ENCODE measurements around the gene ANKRD24. TPM values are rescaled to one million over a fixed set of nuclear protein-coding genes. Genes with fewer than 3 reads are reported as not detected.
"Not testable (repeated sequence)": the region's sequence is repeated elsewhere in the genome, so short reads cannot be mapped to it uniquely, and the experiment has no call there.

The ANKRD24 gene
- total RNA-seq, 1 experiment from 2014 or later: 0.26 TPM

DNA sequence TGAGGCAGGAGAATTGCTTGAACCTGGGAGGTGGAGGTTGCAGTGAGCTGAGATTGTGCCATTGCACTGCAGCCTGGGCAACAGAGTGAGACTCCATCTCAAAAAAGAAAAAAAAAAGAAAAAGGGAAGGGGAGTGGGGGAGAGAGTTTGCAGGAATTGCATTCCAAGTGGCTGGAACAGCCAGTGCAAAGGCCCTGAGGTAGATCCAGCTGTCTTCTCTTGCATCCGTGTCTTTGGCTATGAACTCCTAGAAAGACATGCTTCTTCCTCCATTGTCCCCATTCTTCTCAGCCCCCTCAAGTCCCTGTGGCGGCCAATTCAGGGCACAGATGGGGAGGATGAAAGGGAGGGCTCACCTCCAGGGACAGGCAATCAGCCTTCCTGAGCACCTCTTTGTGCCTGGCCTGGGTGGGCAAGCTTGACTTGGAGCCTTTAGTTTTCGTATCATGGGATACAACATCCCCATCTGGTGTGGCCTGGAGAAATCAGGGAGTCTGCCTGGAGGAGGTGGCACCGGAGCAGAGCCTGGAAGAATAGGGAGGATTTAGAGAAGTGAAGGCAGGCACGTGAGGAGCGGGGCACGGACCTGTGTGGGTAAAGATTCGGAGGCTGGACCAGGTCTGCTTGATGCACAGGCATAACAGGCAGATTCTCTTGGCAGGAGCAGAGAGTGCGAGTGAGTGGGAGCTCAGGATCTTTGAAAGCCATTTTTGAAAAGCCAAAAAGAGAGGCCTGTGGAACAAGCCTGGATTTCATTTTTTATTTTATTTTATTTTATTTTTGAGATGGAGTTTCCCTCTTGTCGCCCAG, 5.0 kb downstream of the ANKRD24 start:
- Histone ChIP-seq H3K27ac (ENCODE audit: low read length) (no peak overlapping the region), H3K27me3 (ENCODE audit: control insufficient read depth, insufficient read depth, low read length) (no peaks in the 10 kb centered on the region), H3K4me1 (ENCODE audit: control insufficient read depth, insufficient read depth, low read length) (no peaks in the 10 kb centered on the region), H3K9me3 (ENCODE audit: control insufficient read depth, insufficient read depth, low read depth, low read length) (no peaks in the 10 kb centered on the region), H3K36me3 (ENCODE audit: control insufficient read depth, insufficient read depth, low read length) (no peaks in the 10 kb centered on the region; the same call in 1 of the 2 replicates), H3K4me3 (ENCODE audit: low read depth in 2 of 2, low read length in 2 of 2) (no peak overlapping the region)
- BruUV-seq (replicated peaks): no TSS peak
- intact Hi-C loops (cut with micrococcal nuclease; ENCODE audit: unreplicated experiment) (no loop called here), in situ Hi-C loops (cut with HindIII; ENCODE audit: low pct_unique_long_range_greater_than_20kb, low sequenced_read_pairs) (no loop called here)
- no peak for TF ChIP-seq SIN3A (IDR thresholded peaks at IDR 0.05; ENCODE audit: borderline replicate concordance, insufficient read depth, low read depth, low read length)
- no peak for TF ChIP-seq TCF7L2 (IDR thresholded peaks at IDR 0.05; ENCODE audit: low read depth, low read length)
- TF ChIP-seq, protein P1, sequence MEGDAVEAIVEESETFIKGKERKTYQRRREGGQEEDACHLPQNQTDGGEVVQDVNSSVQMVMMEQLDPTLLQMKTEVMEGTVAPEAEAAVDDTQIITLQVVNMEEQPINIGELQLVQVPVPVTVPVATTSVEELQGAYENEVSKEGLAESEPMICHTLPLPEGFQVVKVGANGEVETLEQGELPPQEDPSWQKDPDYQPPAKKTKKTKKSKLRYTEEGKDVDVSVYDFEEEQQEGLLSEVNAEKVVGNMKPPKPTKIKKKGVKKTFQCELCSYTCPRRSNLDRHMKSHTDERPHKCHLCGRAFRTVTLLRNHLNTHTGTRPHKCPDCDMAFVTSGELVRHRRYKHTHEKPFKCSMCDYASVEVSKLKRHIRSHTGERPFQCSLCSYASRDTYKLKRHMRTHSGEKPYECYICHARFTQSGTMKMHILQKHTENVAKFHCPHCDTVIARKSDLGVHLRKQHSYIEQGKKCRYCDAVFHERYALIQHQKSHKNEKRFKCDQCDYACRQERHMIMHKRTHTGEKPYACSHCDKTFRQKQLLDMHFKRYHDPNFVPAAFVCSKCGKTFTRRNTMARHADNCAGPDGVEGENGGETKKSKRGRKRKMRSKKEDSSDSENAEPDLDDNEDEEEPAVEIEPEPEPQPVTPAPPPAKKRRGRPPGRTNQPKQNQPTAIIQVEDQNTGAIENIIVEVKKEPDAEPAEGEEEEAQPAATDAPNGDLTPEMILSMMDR (IDR thresholded peaks at IDR 0.05): no peak
- no peak for TF ChIP-seq POLR2AphosphoS5 (IDR thresholded peaks at IDR 0.05; ENCODE audit: low read depth, low read length)
- TF ChIP-seq, protein P2, sequence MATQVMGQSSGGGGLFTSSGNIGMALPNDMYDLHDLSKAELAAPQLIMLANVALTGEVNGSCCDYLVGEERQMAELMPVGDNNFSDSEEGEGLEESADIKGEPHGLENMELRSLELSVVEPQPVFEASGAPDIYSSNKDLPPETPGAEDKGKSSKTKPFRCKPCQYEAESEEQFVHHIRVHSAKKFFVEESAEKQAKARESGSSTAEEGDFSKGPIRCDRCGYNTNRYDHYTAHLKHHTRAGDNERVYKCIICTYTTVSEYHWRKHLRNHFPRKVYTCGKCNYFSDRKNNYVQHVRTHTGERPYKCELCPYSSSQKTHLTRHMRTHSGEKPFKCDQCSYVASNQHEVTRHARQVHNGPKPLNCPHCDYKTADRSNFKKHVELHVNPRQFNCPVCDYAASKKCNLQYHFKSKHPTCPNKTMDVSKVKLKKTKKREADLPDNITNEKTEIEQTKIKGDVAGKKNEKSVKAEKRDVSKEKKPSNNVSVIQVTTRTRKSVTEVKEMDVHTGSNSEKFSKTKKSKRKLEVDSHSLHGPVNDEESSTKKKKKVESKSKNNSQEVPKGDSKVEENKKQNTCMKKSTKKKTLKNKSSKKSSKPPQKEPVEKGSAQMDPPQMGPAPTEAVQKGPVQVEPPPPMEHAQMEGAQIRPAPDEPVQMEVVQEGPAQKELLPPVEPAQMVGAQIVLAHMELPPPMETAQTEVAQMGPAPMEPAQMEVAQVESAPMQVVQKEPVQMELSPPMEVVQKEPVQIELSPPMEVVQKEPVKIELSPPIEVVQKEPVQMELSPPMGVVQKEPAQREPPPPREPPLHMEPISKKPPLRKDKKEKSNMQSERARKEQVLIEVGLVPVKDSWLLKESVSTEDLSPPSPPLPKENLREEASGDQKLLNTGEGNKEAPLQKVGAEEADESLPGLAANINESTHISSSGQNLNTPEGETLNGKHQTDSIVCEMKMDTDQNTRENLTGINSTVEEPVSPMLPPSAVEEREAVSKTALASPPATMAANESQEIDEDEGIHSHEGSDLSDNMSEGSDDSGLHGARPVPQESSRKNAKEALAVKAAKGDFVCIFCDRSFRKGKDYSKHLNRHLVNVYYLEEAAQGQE (IDR thresholded peaks at IDR 0.05; ENCODE audit: insufficient read depth in 1 of 2, low read depth in 2 of 2, low read length in 1 of 2): no peak
- DNase-seq (ENCODE audit: low read depth, low spot score) (no peak), ATAC-seq (no peak)
- POLR2A ChIA-PET: no interaction called here
- CTCF ChIA-PET: no interaction called here

DNA sequence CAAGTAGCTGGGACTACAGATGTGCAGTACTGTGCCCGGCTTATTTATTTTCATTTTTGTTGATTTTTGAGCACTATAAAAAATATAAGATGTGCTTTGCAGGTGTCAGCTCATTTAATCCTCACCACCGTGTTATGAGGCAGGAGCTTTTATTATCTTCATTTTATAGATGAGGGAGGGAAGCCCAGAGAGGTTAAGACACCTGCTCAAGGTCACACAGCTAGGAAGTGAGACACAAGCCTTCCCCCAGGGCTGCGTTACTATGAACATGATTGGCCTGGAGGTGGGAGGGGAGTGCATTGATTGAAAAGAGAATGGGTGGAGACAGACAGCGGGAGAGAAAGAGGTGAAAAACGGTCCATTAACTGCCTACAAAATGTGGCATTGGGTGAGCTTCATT, 7.2 kb downstream of the ANKRD24 start:
- CTCF ChIA-PET: interaction anchor here (0.6 kb wide), 3 partner anchors 26 to 90 kb away, joined by 3 to 4 read pairs (median 4); no protein-coding TSS in a partner anchor
- no peak for ATAC-seq
- BruUV-seq (replicated peaks): no TSS peak
- no peaks in the 10 kb centered on the region for H3K36me3 ChIP-seq (ENCODE audit: control insufficient read depth, insufficient read depth, low read length)
- H3K4me3 ChIP-seq (ENCODE audit: low read depth in 2 of 2, low read length in 2 of 2): no peak overlapping the region
- no peaks in the 10 kb centered on the region for H3K27me3 ChIP-seq (ENCODE audit: control insufficient read depth, insufficient read depth, low read length)
- POLR2A ChIA-PET: no interaction called here
- intact Hi-C loops (cut with micrococcal nuclease; ENCODE audit: unreplicated experiment): no loop called here
- in situ Hi-C loops (cut with HindIII; ENCODE audit: low pct_unique_long_range_greater_than_20kb, low sequenced_read_pairs): no loop called here
- no peak overlapping the region for H3K27ac ChIP-seq (ENCODE audit: low read length)
- H3K9me3 ChIP-seq (ENCODE audit: control insufficient read depth, insufficient read depth, low read depth, low read length): no peaks in the 10 kb centered on the region
- TF ChIP-seq TCF7L2 (IDR thresholded peaks at IDR 0.05; ENCODE audit: low read depth, low read length): no peak
- no peak for TF ChIP-seq SIN3A (IDR thresholded peaks at IDR 0.05; ENCODE audit: borderline replicate concordance, insufficient read depth, low read depth, low read length)
- no peak for TF ChIP-seq POLR2AphosphoS5 (IDR thresholded peaks at IDR 0.05; ENCODE audit: low read depth, low read length)
- TF ChIP-seq, protein P2 (IDR thresholded peaks at IDR 0.05; ENCODE audit: insufficient read depth in 1 of 2, low read depth in 2 of 2, low read length in 1 of 2): no peak
- TF ChIP-seq, protein P1 (IDR thresholded peaks at IDR 0.05): no peak
- H3K4me1 ChIP-seq (ENCODE audit: control insufficient read depth, insufficient read depth, low read length): no peaks in the 10 kb centered on the region
- DNase-seq (ENCODE audit: low read depth, low spot score): no peak

DNA sequence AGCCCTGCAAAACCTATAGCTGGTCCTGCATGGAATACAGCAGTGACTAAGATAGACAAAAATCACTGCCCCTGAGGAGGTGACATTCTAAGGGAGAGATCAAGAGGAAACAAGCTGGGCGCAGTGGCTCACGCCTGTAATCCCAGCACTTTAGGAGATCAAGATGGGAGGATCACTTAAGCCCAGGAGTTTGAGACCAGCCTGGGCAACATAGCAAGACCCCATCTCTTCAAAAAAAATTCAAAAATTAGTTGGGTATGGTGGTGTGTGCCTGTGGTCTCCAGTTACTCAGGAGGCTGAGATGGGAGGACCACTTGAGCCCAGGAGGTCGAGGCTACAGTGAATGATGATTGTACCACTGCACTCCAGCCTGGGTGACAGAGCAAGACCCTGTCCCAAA, 10.0 kb downstream of the ANKRD24 start:
- not testable (repeated sequence) for ATAC-seq; H3K4me1 ChIP-seq (ENCODE audit: control insufficient read depth, insufficient read depth, low read length); BruUV-seq (replicated peaks)

More for the DNA sequence above, 10.0 kb downstream of the ANKRD24 start:
- DNase-seq (ENCODE audit: low read depth, low spot score); in situ Hi-C loops (cut with HindIII; ENCODE audit: low pct_unique_long_range_greater_than_20kb, low sequenced_read_pairs); intact Hi-C loops (cut with micrococcal nuclease; ENCODE audit: unreplicated experiment); H3K9me3 ChIP-seq (ENCODE audit: control insufficient read depth, insufficient read depth, low read depth, low read length); CTCF ChIA-PET; H3K4me3 ChIP-seq (ENCODE audit: low read depth in 2 of 2, low read length in 2 of 2); H3K27ac ChIP-seq (ENCODE audit: low read length); H3K36me3 ChIP-seq (ENCODE audit: control insufficient read depth, insufficient read depth, low read length); H3K27me3 ChIP-seq (ENCODE audit: control insufficient read depth, insufficient read depth, low read length): not testable (repeated sequence)
- POLR2A ChIA-PET: interaction anchor here (0.6 kb wide), 1 partner anchor 312 kb away, joined by 5 read pairs; no protein-coding TSS in a partner anchor
